OCI-LY3 (cell line): ENCODE data around the gene ASB13.
"Not testable (repeated sequence)": the region's sequence is repeated elsewhere in the genome, so short reads cannot be mapped to it uniquely, and the experiment has no call there.

Experiments
- H2AFZ ChIP-seq: fragments of 200-600, 300-600 bp; shearing (Covaris generic); 2 replicates; pipeline ENCODE4 v1.6.0; 2014; ENCODE audit warnings: antibody characterized with exemption, low read depth, low read length
- H3K27ac ChIP-seq: fragments of 200-600, 300-600 bp; sonication (generic); 2 replicates; pipeline ENCODE4 v1.5.1; 2014; ENCODE audit warnings: mild to moderate bottlenecking, low read length, moderate library complexity, mixed read lengths
- H3K27me3 ChIP-seq: fragments of 200-600, 300-600 bp; sonication (generic); 2 replicates; pipeline ENCODE4 v1.6.1; 2014; ENCODE audit warnings: low read depth, low read length, mixed read lengths
- H3K36me3 ChIP-seq: fragments of 200-600, 300-600 bp; sonication (generic); replicated peaks from 2 replicates; pipeline ENCODE3; 2014; ENCODE audit warnings: low read depth, low read length, mixed read lengths
- H3K4me1 ChIP-seq: fragments of 300-600, 200-600 bp; sonication (generic); 2 replicates; pipeline ENCODE4 v1.6.1; 2014; ENCODE audit warnings: low read length, mixed read lengths
- H3K4me2 ChIP-seq: fragments of 200-600, 300-600 bp; sonication (generic); 2 replicates; pipeline ENCODE4 v1.6.1; 2014; ENCODE audit warnings: low read length, mixed read lengths
- H3K4me3 ChIP-seq: fragments of 300-600, 200-600 bp; sonication (generic); 2 replicates; pipeline ENCODE4 v1.5.1; 2014; ENCODE audit warnings: antibody characterized with exemption, mild to moderate bottlenecking, low read length, moderate library complexity
- H3K79me2 ChIP-seq: fragments of 300-600, 200-600 bp; shearing (Covaris generic); 2 replicates; pipeline ENCODE4 v1.6.1; 2014; ENCODE audit warnings: mild to moderate bottlenecking, low read length, mixed read lengths
- H3K9ac ChIP-seq: fragments of 300-600, 200-600 bp; shearing (Covaris generic); 2 replicates; pipeline ENCODE4 v1.6.0; 2014; ENCODE audit warnings: mild to moderate bottlenecking, low read length, moderate library complexity
- H3K9me3 ChIP-seq: fragments of 200-600, 300-600 bp; shearing (Covaris generic); 2 replicates; pipeline ENCODE4 v1.6.1; 2014; ENCODE audit warnings: low read length, mixed read lengths; ENCODE audit not compliant: insufficient read depth
- H4K20me1 ChIP-seq: fragments of 200-600, 300-600 bp; sonication (generic); 2 replicates; pipeline ENCODE4 v1.6.1; 2016; ENCODE audit warnings: low read length, mixed read lengths; ENCODE audit not compliant: insufficient read depth
- EZH2phosphoT487 ChIP-seq: fragments of 200-600 bp; shearing (Covaris generic); IDR thresholded peaks from 2 replicates; pipeline ENCODE4 v1.6.1; 2018; ENCODE audit warnings: antibody characterized with exemption, mixed run types, low read depth
- TF ChIP-seq, protein P1 (sequence below): fragments of 200-600, 300-600 bp; sonication (generic); IDR thresholded peaks from 2 replicates; pipeline ENCODE4 v1.5.1; 2014; ENCODE audit warnings: antibody characterized with exemption, low read length, low read depth

Gene ASB13

GRCh38 chr10:5623081-5623748, 43.2 kb downstream of the ASB13 start:
- Histone ChIP-seq H3K4me3 (peak overlapping the region; percentile 30; the same call in 1 of the 2 replicates), H4K20me1 (no peaks in the 10 kb centered on the region), H2AFZ (0 out of 2 replicates have a peak overlapping the region, but pooled peaks have one; percentile 66), H3K79me2 (no peaks in the 10 kb centered on the region), H3K4me1 (peaks cover 12% of the 10 kb centered on the region), H3K36me3 (no peaks in the 10 kb centered on the region), H3K9ac (no peak overlapping the region), H3K27ac (no peak overlapping the region), H3K9me3 (no peaks in the 10 kb centered on the region), H3K4me2 (peak overlapping the region; percentile 54), H3K27me3 (peaks cover under 1% of the 10 kb centered on the region; the same call in 1 of the 2 replicates)
- TF ChIP-seq, protein P1, sequence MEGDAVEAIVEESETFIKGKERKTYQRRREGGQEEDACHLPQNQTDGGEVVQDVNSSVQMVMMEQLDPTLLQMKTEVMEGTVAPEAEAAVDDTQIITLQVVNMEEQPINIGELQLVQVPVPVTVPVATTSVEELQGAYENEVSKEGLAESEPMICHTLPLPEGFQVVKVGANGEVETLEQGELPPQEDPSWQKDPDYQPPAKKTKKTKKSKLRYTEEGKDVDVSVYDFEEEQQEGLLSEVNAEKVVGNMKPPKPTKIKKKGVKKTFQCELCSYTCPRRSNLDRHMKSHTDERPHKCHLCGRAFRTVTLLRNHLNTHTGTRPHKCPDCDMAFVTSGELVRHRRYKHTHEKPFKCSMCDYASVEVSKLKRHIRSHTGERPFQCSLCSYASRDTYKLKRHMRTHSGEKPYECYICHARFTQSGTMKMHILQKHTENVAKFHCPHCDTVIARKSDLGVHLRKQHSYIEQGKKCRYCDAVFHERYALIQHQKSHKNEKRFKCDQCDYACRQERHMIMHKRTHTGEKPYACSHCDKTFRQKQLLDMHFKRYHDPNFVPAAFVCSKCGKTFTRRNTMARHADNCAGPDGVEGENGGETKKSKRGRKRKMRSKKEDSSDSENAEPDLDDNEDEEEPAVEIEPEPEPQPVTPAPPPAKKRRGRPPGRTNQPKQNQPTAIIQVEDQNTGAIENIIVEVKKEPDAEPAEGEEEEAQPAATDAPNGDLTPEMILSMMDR: peak; percentile 71
- TF ChIP-seq EZH2phosphoT487: no peak

GRCh38 chr10:5622186-5622960, 44.0 kb downstream of the ASB13 start:
- no peaks in the 10 kb centered on the region for H3K79me2 ChIP-seq
- H3K4me3 ChIP-seq: no peak overlapping the region
- H3K9ac ChIP-seq: no peak overlapping the region
- H4K20me1 ChIP-seq: no peaks in the 10 kb centered on the region
- H3K36me3 ChIP-seq: no peaks in the 10 kb centered on the region
- peaks cover 12% of the 10 kb centered on the region for H3K4me1 ChIP-seq
- no peaks in the 10 kb centered on the region for H3K9me3 ChIP-seq
- H3K4me2 ChIP-seq: no peak overlapping the region
- no peak for TF ChIP-seq EZH2phosphoT487
- TF ChIP-seq, protein P1: no peak
- no peaks in the 10 kb centered on the region for H3K27me3 ChIP-seq
- H3K27ac ChIP-seq: no peak overlapping the region
- no peak overlapping the region for H2AFZ ChIP-seq

DNA sequence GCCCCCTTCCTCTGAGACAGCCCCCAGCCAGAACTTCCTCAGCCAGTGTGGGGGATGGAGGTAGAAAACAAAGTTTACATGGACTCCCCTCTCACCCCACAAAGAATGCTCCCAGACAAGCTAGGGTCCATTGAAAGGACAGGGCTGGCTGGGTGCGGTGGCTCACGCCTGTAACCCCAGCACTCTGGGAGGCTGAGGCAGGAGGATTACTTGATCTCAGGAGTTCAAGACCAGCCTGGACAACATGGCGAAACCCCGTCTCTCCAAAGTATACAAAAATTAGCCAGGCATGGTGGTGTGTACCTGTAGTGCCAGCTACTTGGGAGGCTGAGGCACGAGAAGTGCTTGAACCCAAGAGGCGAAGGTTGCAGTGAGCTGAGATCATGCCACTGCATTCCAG, 45.0 kb downstream of the ASB13 start:
- H3K9ac ChIP-seq, H4K20me1 ChIP-seq, H3K27me3 ChIP-seq, H2AFZ ChIP-seq, H3K9me3 ChIP-seq, H3K4me2 ChIP-seq, H3K79me2 ChIP-seq, H3K36me3 ChIP-seq, H3K27ac ChIP-seq, H3K4me3 ChIP-seq: not testable (repeated sequence)
- H3K4me1 ChIP-seq: peaks cover 11% of the 10 kb centered on the region

DNA sequence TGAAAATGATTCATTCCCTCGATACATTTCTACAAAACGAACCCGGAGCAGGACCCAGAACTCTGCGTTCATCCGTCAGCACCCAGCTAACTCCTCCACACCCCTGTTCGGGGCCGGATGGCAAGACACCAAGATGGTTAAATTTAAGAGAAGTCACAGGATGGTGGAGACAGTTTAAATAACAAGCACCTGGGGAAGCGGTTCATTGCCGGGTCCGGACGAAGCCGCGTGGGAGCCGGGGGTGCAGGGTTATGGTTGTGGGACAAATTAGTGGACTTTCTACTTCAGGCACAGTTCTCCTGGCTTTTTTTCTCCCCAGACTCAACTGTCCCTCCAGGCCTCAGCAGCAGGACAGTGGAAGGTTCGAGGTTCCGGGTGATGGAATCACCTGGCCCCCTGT, 45.4 kb downstream of the ASB13 start:
- H3K4me2 ChIP-seq: no peak overlapping the region
- no peak overlapping the region for H3K4me3 ChIP-seq
- H4K20me1 ChIP-seq: no peaks in the 10 kb centered on the region
- H3K79me2 ChIP-seq: no peaks in the 10 kb centered on the region
- TF ChIP-seq, protein P1: no peak
- TF ChIP-seq EZH2phosphoT487: no peak
- H3K9ac ChIP-seq: no peak overlapping the region
- H3K27me3 ChIP-seq: no peaks in the 10 kb centered on the region
- no peaks in the 10 kb centered on the region for H3K36me3 ChIP-seq
- peaks cover 7% of the 10 kb centered on the region for H3K4me1 ChIP-seq
- no peak overlapping the region for H3K27ac ChIP-seq
- H3K9me3 ChIP-seq: no peaks in the 10 kb centered on the region
- no peak overlapping the region for H2AFZ ChIP-seq
